GM19468 (cell line): ENCODE results near the gene ATXN1.
A peak's percentile ranks its signal among the peaks of the same experiment; 100 is the strongest.

Experiments
- ATAC-seq: cut with Tn5 transposase; IDR thresholded peaks from one replicate; pipeline ENCODE4 v1.9.1; 2021; ENCODE audit warnings: mild to moderate bottlenecking, moderate library complexity, moderate number of reproducible peaks; ENCODE audit not compliant: unreplicated experiment; ENCODE audit errors: extremely low read depth

Gene ATXN1

GRCh38 chr6:16437095-16437494 is 324.2 kb downstream of the ATXN1 start:
- ATAC-seq: no peak

GRCh38 chr6:16436550-16436949 is 324.7 kb downstream of the ATXN1 start:
- no peak for ATAC-seq

- ATAC-seq: no peak
Observed at GRCh38 chr6:16434885-16435284, 326.4 kb downstream of the ATXN1 start.

DNA sequence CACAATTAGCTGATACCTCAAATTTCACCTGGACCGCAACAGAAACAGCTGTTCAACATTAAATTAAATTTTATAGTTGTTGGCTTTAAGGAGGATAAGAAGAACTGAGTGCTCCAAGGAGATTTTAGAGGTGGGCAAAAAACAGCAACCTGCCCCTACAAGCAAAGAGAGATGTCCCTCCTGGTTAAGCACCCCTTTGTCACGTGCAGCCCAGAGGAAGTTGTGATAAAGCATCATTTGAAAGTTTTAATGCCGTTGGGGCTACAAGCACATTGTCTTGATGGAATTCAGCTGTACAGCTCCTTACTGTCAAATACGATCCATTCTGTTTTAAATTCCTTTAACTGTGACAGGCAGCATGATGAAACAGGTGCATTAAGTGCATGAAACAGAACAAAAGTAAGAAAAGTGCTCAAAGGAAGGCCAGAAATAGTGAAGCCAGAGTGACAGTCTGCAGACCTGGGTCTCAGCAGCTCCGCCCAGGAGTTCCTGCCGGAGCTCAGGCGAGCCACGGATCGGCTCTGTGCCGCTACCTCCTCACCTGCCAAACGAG is 327.8 kb downstream of the ATXN1 start:
- no peak for ATAC-seq

DNA sequence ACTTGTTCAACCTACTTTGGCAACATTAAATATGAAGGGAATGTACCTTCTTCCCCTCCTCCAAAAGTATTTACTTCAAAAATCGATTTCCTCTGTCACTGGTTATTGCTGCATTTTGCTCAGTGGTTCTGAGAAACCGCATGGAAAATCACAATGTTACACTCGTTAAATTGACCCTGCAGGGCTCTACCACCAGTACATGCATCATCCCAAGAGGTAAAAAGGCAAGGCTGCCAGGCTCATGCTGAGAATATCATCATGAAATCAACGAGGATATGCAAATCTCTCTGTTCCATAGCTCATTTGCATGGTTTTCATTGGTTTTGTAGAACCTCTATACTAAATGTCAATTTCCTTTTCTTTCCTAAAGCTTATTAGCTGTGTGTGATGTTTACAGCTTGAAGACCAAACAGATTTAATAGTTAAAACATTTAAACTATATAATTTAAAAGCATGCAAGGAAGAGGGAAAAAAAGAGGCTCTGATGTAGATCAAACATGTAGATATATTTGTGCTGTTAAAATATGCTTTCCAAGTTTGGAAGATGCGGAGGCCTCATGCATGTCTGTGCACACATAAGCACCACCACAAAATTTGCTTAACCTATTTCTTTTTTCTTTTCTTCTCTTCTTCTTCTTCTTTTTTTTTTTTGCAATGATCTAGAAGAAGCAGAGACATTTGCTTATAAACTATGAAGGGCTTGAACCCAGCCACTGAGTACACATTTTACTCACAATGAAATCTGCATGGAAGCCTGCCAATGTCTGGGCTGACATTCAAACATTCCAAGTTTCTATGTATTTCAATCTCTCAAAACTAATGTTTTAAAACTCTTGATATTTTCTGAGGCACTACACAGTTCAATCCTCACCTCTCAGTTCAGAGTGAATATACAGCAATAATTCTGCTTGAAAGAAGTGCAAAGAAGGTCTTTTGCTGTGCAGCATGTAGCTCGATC is 328.9 kb downstream of the ATXN1 start:
- ATAC-seq: peak; percentile 28

GRCh38 chr6:16431106-16431505 is 330.2 kb downstream of the ATXN1 start:
- ATAC-seq: no peak

DNA sequence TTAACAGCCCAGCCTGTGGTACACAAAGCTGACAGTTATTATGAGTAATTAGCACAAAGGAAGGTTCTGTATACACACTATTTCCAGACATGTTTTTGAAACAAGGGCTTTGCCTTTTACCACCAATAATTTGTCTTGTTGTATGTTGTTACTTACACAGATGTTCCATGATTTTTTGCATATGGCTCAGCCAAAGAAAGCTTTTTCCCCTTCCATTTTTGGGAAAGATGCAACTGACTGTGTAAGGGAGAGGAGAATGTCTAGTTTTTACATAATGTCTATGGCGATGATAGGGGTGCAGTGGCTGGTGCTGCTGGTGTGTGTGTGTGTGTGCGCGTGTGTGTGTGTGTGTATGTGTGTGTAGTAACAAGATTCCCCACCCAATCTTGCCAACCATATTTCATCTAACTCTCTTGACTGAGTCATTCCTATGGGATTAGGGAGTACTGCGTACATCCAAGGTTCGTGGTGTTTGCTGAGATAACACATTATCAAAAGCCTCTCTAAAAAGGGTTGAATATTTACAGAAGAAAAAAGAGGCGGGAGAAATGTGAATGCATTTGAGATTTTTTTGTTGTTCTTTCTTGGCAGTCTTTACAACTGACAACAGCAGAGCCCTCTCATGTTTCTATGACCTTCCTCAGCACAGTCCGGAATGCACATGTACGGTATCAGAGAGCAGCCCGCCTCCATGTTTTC is 330.7 kb downstream of the ATXN1 start:
- ATAC-seq: no peak

GRCh38 chr6:16429669-16430068 is 331.6 kb downstream of the ATXN1 start:
- ATAC-seq: no peak

DNA sequence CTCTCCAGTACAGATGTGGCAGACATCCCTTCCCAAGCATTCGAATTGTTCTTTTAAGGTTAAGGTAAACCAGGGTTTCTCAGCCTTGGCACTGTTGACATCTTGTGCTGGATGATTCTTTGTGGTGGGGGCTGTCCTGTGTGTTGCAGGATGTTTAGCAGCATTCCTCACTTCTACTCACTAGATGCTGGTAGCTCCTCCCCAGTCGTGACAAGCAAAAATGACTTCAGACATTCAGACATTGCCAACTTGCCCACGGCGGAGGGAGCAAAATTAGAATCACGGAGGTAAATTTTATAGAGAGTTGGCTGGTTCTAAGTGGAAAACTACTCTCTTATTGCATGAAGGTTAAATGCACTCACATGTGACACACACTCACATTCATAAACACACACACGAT is 334.1 kb downstream of the ATXN1 start:
- ATAC-seq: no peak

DNA sequence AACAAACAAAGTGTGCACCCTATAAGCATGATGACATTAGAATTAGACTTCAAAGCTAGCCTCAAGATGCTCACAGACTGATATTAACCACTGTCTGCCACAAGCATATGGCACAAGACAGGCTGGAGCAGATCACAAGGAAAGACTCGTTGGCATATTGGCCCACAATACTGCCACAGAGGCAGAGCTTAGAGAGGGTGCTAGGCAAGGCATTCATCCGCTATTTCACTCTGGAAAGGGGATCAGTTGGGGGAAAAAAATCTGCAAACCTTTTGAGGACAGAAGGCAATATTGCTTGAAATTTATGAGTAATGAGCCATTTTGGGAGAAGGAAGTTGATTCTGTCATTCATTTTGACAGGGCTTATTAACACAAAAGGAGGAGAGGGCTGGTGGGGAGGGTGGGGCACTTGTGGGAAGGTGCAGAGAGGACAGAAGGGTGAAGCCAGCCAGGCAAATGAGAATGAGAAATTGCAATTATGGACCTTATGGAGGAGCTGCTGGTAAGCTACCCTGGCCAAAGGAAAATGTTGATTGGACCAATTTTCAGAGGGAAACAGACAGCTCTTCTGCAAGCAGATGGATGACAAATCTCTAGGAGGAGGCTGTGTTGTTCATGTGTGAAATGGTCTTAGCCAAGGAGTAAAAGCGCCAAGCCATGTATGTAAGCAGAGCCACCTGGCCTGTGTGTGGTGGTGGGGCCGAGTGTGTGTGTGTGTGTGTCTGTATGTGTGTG is 335.2 kb downstream of the ATXN1 start:
- ATAC-seq: no peak

- no peak for ATAC-seq
Observed at GRCh38 chr6:16421462-16421960, 339.7 kb downstream of the ATXN1 start.

GRCh38 chr6:16420715-16421461 is 340.4 kb downstream of the ATXN1 start:
- peak; percentile 69 for ATAC-seq

DNA sequence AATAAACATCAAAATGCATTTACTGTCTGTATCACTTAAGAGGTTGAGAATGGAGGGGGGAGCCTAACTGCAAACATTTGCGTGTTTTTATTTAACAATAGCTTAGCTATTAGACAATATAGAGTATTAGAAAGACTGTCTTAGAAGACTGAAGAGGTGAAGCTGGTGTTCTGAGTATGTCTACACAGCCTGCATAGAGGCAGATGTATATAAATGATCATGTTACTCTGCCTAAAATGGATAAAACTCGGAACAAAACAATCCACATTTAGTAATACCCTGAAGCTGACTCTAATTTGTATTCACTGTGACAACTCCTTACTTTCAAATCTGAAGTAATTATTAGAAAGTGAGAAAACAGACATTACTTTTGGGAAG is 340.9 kb downstream of the ATXN1 start:
- ATAC-seq: no peak

- ATAC-seq: peak; percentile 48
Observed at GRCh38 chr6:16419636-16420336, 341.5 kb downstream of the ATXN1 start.

GRCh38 chr6:16418151-16418550 is 343.1 kb downstream of the ATXN1 start:
- ATAC-seq: no peak

- ATAC-seq: no peak
Observed at GRCh38 chr6:16415677-16416076, 345.6 kb downstream of the ATXN1 start.

- no peak for ATAC-seq
Observed at GRCh38 chr6:16414205-16414604, 347.1 kb downstream of the ATXN1 start.

DNA sequence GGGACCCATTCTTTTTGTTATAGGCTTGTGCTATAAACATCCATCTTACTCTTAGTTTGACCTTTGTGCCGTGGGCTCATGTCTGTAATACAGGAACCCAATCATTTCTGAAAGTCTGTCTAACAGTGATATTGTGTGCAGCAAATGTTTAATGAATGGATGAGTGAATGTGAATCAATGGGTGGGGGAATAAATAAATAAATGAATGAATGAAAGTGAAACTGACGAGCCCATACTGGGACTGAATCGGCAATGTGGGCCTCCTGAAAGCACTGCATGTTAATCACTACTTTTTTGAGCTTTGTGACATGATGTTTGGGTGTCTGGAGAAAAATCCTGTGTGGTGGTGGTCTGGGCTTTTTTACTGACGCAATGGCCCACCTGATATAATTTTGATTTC is 347.9 kb downstream of the ATXN1 start:
- no peak for ATAC-seq

GRCh38 chr6:16412982-16413381 is 348.3 kb downstream of the ATXN1 start:
- ATAC-seq: no peak
